Skeletal muscle cell (primary cell): Measurements from ENCODE around the gene SAMD3.
"Not testable (repeated sequence)": the region's sequence is repeated elsewhere in the genome, so short reads cannot be mapped to it uniquely, and the experiment has no call there.

Experiments
- DNase-seq: peaks from one replicate; pipeline ENCODE4 v3.0.0-alpha.2; 2010; ENCODE audit warnings: low read depth
- H3K4me3 ChIP-seq: 2 replicates; pipeline ENCODE4 v1.5.1; 2011; ENCODE audit warnings: low read depth, mild to moderate bottlenecking, control low read depth, low read length, moderate library complexity

SAMD3 gene

GRCh38 chr6:130222775-130223174 lies at the start of gene SAMD3:
Gene SAMD3 (minus strand): TSS chr6:130222951. CDS start chr6:130215273, 7,678 bp downstream.
- no peak within 1 kb of the TSS for H3K4me3 ChIP-seq
- no peak for DNase-seq

GRCh38 chr6:130269969-130270635 lies 47.4 kb upstream of the SAMD3 start:
- DNase-seq = no peak
- no peak overlapping the region for H3K4me3 ChIP-seq

- not testable (repeated sequence) for H3K4me3 ChIP-seq, DNase-seq
Observed at GRCh38 chr6:130265553-130265952, 42.8 kb upstream of the SAMD3 start.

- no peak for DNase-seq
- H3K4me3 ChIP-seq = no peak overlapping the region
Observed at GRCh38 chr6:130262008-130262407, 39.3 kb upstream of the SAMD3 start.

- H3K4me3 ChIP-seq, DNase-seq: not testable (repeated sequence)
Observed at GRCh38 chr6:130261558-130261957, 38.8 kb upstream of the SAMD3 start.

- not testable (repeated sequence) for DNase-seq, H3K4me3 ChIP-seq
Observed at GRCh38 chr6:130260614-130261241, 38.0 kb upstream of the SAMD3 start.

GRCh38 chr6:130260050-130260462 lies 37.3 kb upstream of the SAMD3 start:
- H3K4me3 ChIP-seq, DNase-seq: not testable (repeated sequence)

GRCh38 chr6:130259557-130259956 lies 36.8 kb upstream of the SAMD3 start:
- H3K4me3 ChIP-seq = no peak overlapping the region
- DNase-seq = no peak

GRCh38 chr6:130259140-130259539 lies 36.4 kb upstream of the SAMD3 start:
- H3K4me3 ChIP-seq = no peak overlapping the region
- DNase-seq = no peak

- DNase-seq = peak; percentile 31
- no peak overlapping the region for H3K4me3 ChIP-seq
Observed at GRCh38 chr6:130252527-130253237, 29.9 kb upstream of the SAMD3 start.

- H3K4me3 ChIP-seq = no peak overlapping the region
- DNase-seq = no peak
Observed at GRCh38 chr6:130245267-130245666, 22.5 kb upstream of the SAMD3 start.

GRCh38 chr6:130244728-130245127 lies 22.0 kb upstream of the SAMD3 start:
- DNase-seq = no peak
- H3K4me3 ChIP-seq = no peak overlapping the region

GRCh38 chr6:130240232-130240631 lies 17.5 kb upstream of the SAMD3 start:
- DNase-seq = peak; percentile 54

GRCh38 chr6:130239755-130240154 lies 17.0 kb upstream of the SAMD3 start:
- DNase-seq = no peak
- no peak overlapping the region for H3K4me3 ChIP-seq

More at GRCh38 chr6:130240232-130240631, 17.5 kb upstream of the SAMD3 start:
- H3K4me3 ChIP-seq = no peak overlapping the region

- peak; percentile 4 for DNase-seq
- H3K4me3 ChIP-seq = no peak overlapping the region
Observed at GRCh38 chr6:130233330-130233729, 10.6 kb upstream of the SAMD3 start.

- not testable (repeated sequence) for DNase-seq
Observed at GRCh38 chr6:130230531-130230930, 7.8 kb upstream of the SAMD3 start.

GRCh38 chr6:130229645-130230044 lies 6.9 kb upstream of the SAMD3 start:
- H3K4me3 ChIP-seq = no peak overlapping the region
- no peak for DNase-seq

More at GRCh38 chr6:130230531-130230930, 7.8 kb upstream of the SAMD3 start:
- not testable (repeated sequence) for H3K4me3 ChIP-seq

- DNase-seq = no peak
- H3K4me3 ChIP-seq = no peak overlapping the region
Observed at GRCh38 chr6:130223508-130223907, 757 bp upstream of the SAMD3 start.

GRCh38 chr6:130218134-130218533 lies 4.6 kb downstream of the SAMD3 start:
- no peak for DNase-seq

GRCh38 chr6:130216620-130217019 lies 6.1 kb downstream of the SAMD3 start:
- no peak overlapping the region for H3K4me3 ChIP-seq
- DNase-seq = no peak

More at GRCh38 chr6:130218134-130218533, 4.6 kb downstream of the SAMD3 start:
- no peak overlapping the region for H3K4me3 ChIP-seq
